Suprapubic skin (tissue), 4 donors: Measurements from ENCODE around the gene RIPOR3. TPM values are rescaled to one million over a fixed set of nuclear protein-coding genes. Genes with fewer than 3 reads are reported as not detected.
A peak's percentile ranks its signal among the peaks of the same experiment; 100 is the strongest.

ENCODE experiments used
- DNase-seq, 2 donors: peaks; one replicate each; pipeline ENCODE4 v3.0.0-alpha.2; 2019; ENCODE audit warnings: low spot score in 2 of 2
- H3K27ac ChIP-seq: fragments of 200-600 bp; sonication (generic); one replicate; pipeline ENCODE4 v1.5.1; 2019
- H3K27me3 ChIP-seq: fragments of 200-600 bp; sonication (generic); one replicate; pipeline ENCODE4 v1.5.1; 2019
- H3K36me3 ChIP-seq: fragments of 200-600 bp; sonication (generic); one replicate; pipeline ENCODE4 v1.5.1; 2019
- H3K4me1 ChIP-seq: fragments of 200-600 bp; sonication (generic); one replicate; pipeline ENCODE4 v1.5.1; 2019
- H3K4me3 ChIP-seq: fragments of 200-600 bp; sonication (generic); one replicate; pipeline ENCODE4 v1.5.1; 2019; ENCODE audit warnings: mild to moderate bottlenecking
- H3K9me3 ChIP-seq: fragments of 200-600 bp; sonication (generic); one replicate; pipeline ENCODE4 v1.5.1; 2019
- EP300 ChIP-seq: sonication (generic); formaldehyde crosslinking; IDR thresholded peaks from one replicate; pipeline ENCODE4 v1.6.1; 2017; ENCODE audit warnings: antibody characterized with exemption
- POLR2A ChIP-seq, 2 donors: fragments of 450-650 bp; IDR thresholded peaks; one replicate each; pipeline ENCODE4 v1.6.1; 2017; ENCODE audit warnings: antibody characterized with exemption in 2 of 2, mild to moderate bottlenecking in 2 of 2, moderate library complexity in 2 of 2
- POLR2AphosphoS5 ChIP-seq, 3 donors: sonication (generic); formaldehyde crosslinking; IDR thresholded peaks; one replicate each; pipeline ENCODE4 v1.6.1; 2017; ENCODE audit warnings: antibody characterized with exemption in 3 of 3
- WGBS: methylation state at CpG from one replicate; pipeline ENCODE4 v1.1.5; 2018; 5-methylcytosine and 5-hydroxymethylcytosine counted together
- total RNA-seq, 4 donors: library from RNA; depleted of rRNA; stranded (reverse); fragments of >200 nt; gene quantifications; one replicate each; pipeline ENCODE4 v1.1.0, GENCODE V29; 2016
- TF ChIP-seq, protein P1 (sequence below), 2 donors: fragments of 200-600 bp in 1 of 2; fragments of 450-650 bp in 1 of 2; sonication (generic) in 1 of 2; IDR thresholded peaks; one replicate each; pipeline ENCODE4 v1.5.1; 2016 to 2019; ENCODE audit warnings: antibody characterized with exemption in 2 of 2, mild to moderate bottlenecking in 1 of 2, moderate library complexity in 1 of 2

The RIPOR3 gene
- total RNA-seq, 4 donors from 2014 or later, result 3.3 to 10.1 (median 5.3) TPM

DNA sequence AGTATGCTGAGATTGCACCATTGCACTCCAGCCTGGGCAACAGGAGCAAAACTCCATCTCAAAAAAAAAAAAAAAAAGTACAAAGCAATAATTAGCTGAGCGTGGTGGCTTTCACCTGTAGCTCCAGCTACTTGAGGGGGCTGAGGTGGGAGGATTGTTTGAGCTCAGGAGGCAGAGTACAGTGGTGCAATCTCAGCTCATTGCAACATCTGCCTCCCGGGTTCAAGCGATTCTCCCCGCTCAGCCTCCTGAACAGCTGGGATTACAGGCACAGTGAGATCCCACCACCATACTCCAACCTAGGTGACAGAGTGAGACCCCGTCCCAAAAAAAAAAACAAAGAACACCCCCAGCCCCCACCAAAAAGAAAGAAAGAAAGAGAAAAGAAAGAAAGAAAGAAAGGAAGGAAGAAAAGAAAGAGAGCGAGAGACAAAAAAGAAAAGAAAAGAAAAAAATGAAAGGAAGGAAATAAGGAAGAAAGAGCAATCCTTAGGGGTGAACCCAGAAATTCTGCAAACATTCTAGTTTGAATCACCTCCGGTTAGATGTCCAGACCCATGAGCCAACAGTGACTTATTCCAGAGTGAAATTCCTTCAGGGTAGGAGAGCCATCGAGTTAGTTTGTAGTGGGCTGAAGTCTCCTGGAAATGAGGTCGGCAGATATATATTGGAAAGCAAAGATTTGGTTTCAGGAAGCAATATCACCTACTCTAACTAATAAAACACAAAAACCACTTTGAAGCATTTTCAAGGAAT, 3.2 kb upstream of the RIPOR3 start:
- Histone ChIP-seq H3K27ac (no peak overlapping the region), H3K9me3 (no peaks in the 10 kb centered on the region), H3K36me3 (no peaks in the 10 kb centered on the region), H3K27me3 (peaks cover 31% of the 10 kb centered on the region), H3K4me3 (no peak overlapping the region), H3K4me1 (peaks cover 26% of the 10 kb centered on the region)
- no peak for DNase-seq
- WGBS, result 77% methylated on average over 9 of the region's 9 CpGs
- TF ChIP-seq, protein P1, sequence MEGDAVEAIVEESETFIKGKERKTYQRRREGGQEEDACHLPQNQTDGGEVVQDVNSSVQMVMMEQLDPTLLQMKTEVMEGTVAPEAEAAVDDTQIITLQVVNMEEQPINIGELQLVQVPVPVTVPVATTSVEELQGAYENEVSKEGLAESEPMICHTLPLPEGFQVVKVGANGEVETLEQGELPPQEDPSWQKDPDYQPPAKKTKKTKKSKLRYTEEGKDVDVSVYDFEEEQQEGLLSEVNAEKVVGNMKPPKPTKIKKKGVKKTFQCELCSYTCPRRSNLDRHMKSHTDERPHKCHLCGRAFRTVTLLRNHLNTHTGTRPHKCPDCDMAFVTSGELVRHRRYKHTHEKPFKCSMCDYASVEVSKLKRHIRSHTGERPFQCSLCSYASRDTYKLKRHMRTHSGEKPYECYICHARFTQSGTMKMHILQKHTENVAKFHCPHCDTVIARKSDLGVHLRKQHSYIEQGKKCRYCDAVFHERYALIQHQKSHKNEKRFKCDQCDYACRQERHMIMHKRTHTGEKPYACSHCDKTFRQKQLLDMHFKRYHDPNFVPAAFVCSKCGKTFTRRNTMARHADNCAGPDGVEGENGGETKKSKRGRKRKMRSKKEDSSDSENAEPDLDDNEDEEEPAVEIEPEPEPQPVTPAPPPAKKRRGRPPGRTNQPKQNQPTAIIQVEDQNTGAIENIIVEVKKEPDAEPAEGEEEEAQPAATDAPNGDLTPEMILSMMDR (IDR thresholded peaks at IDR 0.05), result no peak
- TF ChIP-seq EP300, result no peak
- no peak for TF ChIP-seq POLR2AphosphoS5 (IDR thresholded peaks at IDR 0.05)
- TF ChIP-seq POLR2A (IDR thresholded peaks at IDR 0.05), result no peak

DNA sequence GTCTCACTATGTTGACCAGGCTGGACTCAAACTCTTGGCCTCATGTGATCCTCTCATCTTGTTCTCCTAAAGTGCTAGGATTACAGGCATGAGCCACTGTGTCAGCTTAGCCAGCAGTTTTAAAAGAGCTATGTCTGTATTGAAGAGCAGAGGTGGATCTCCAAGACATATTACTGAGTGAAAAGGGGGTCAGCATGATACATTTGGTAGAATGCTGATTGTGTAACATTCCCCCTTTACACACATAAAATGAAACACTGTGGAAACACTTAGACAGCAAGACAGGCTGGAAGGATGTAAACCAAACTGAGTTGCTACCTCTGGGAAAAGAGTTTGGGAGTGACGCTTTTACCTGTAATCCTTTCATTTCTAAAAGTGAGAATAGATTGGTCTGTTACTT, 1.7 kb upstream of the RIPOR3 start:
- Histone ChIP-seq H3K27me3 (peaks cover 35% of the 10 kb centered on the region), H3K9me3 (no peaks in the 10 kb centered on the region), H3K4me1 (peaks cover 27% of the 10 kb centered on the region), H3K27ac (no peak overlapping the region), H3K36me3 (no peaks in the 10 kb centered on the region), H3K4me3 (no peak overlapping the region)
- DNase-seq, result no peak
- TF ChIP-seq, protein P1 (IDR thresholded peaks at IDR 0.05), result no peak
- TF ChIP-seq POLR2A (IDR thresholded peaks at IDR 0.05) (no peak), POLR2AphosphoS5 (IDR thresholded peaks at IDR 0.05) (no peak), EP300 (no peak)
- 100% methylated on average over 1 of the region's 1 CpG for WGBS

DNA sequence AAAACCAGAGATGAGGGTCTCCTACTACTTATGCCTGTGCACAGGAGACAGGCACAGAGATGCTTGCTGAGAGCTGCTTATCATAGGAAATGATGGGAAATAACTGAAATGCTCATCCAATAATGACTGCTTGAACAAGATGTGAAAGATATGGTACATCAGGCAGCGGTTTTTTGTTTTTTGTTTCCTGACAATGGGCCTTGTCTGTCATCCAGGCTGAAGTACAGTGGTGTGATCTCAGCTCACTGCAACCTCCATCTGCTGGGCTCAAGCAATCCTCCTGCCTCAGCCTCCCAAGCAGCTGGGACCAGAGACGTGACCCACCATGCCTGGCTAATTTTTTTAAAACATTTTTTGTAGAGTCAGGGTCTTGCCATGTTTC, 1.2 kb upstream of the RIPOR3 start:
- no peak for DNase-seq
- Histone ChIP-seq H3K36me3 (no peaks in the 10 kb centered on the region), H3K27me3 (peaks cover 35% of the 10 kb centered on the region), H3K9me3 (no peaks in the 10 kb centered on the region), H3K4me3 (no peak overlapping the region), H3K27ac (no peak overlapping the region), H3K4me1 (peaks cover 27% of the 10 kb centered on the region)
- 84% methylated on average over 2 of the region's 2 CpGs for WGBS
- TF ChIP-seq POLR2AphosphoS5 (IDR thresholded peaks at IDR 0.05) (no peak), EP300 (no peak), POLR2A (IDR thresholded peaks at IDR 0.05) (no peak)
- TF ChIP-seq, protein P1 (IDR thresholded peaks at IDR 0.05), result no peak

DNA sequence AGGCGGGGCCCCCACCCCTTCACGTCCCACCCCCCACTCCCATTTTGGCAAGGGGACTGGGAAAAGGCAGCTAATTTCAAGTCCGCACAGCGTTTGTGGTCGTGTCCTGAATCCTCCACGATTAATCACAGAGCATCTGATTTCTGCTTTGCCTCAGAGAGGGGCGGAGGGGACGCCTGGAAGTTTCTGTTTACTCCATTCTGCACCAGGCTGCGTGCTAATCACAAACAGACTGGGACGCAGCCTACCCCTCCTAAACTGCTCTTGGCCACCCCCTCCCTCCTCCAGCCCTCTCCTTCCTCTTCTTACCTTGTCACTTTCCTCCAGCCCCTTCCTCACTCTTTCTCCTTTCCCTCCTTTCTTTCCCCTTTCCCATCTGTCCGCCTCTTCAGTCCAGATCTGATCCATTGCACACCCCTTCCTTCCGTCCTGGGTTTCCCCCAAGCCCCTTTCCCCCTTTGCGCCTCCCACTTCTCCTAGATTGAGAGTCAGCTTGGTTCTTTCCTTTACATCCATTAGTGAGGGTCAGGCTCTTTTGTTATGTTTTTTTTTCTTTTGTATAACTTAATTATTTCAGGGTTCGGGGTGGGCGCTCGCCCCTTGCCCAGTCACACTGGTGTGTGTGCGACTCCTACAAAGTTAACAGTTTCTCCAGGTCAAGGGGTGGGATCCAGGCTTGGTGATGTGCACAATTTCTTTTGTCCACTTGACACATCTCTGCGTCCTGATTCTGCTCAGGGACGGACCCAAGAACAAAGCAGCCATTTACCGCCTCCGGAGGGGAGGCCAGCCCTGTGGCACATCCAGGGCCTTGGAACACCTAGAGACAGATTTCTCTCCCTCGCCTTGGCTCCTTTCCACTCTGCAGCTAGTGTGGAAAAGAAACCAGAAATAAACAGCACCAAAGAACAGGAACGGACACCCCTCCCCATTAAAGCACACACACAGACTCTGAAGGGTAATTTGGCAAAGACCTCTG, 520 bp upstream of the RIPOR3 start:
- TF ChIP-seq POLR2AphosphoS5 (IDR thresholded peaks at IDR 0.05), result no peak
- TF ChIP-seq POLR2A (IDR thresholded peaks at IDR 0.05), result no peak
- no peak for TF ChIP-seq EP300
- TF ChIP-seq, protein P1 (IDR thresholded peaks at IDR 0.05), result no peak
- H3K27me3 ChIP-seq, result peaks cover 35% of the 10 kb centered on the region
- H3K9me3 ChIP-seq, result no peaks in the 10 kb centered on the region
- H3K4me3 ChIP-seq, result peak overlapping the region; percentile 53
- peak in 1 of 2 donors; percentile 67 for DNase-seq
- whole genome bisulfite sequencing, result 45% methylated on average over 21 of the region's 23 CpGs
- H3K27ac ChIP-seq, result peak overlapping the region; percentile 67
- peaks cover 27% of the 10 kb centered on the region for H3K4me1 ChIP-seq
- no peaks in the 10 kb centered on the region for H3K36me3 ChIP-seq
